Measurements from ENCODE around the gene ACAD8.

DNA sequence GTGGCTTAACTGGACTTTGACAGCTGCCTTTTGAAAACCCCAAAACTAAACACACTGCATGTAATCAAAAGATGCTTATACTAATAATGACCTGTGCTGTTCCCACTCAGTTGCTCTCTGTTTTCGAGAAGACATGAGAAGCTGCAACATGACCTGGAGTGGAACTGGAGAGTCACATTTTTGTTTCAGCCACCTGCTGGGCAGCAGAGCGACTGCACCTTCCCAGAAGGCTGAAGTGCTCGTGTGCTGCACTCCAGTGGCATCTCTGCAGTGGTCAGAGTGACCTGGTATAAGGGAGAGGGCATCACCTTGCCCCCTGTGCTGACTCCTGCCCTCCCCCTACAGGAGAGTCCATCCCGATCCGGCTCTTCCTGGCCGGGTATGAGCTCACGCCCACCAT, 8.8 kb upstream of the ACAD8 start:
- TF ChIP-seq FOXA1 (IDR thresholded peaks at IDR 0.05) (no peak), L3MBTL2 (conservative IDR thresholded peaks at IDR 0.05) (no peak), SP1 (IDR thresholded peaks at IDR 0.05) (no peak), ELF4 (IDR thresholded peaks at IDR 0.05) (no peak), TARDBP (IDR thresholded peaks at IDR 0.05) (no peak), ZNF384 (IDR thresholded peaks at IDR 0.05) (no peak), BHLHE40 (IDR thresholded peaks at IDR 0.05; ENCODE audit: borderline replicate concordance) (no peak), SUZ12 (IDR thresholded peaks at IDR 0.05) (no peak)
- TF ChIP-seq, protein P1, sequence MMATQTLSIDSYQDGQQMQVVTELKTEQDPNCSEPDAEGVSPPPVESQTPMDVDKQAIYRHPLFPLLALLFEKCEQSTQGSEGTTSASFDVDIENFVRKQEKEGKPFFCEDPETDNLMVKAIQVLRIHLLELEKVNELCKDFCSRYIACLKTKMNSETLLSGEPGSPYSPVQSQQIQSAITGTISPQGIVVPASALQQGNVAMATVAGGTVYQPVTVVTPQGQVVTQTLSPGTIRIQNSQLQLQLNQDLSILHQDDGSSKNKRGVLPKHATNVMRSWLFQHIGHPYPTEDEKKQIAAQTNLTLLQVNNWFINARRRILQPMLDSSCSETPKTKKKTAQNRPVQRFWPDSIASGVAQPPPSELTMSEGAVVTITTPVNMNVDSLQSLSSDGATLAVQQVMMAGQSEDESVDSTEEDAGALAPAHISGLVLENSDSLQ (IDR thresholded peaks at IDR 0.05) = no peak

Measured in HEK293T (cell line).